PFSK-1 (cell line): ENCODE measurements around the gene BIVM.

ENCODE experiments used
- FOXP2 ChIP-seq: optimal IDR thresholded peaks from 2 replicates; pipeline ENCODE3; 2011; ENCODE audit warnings: borderline replicate concordance, control low read depth, inconsistent platforms; ENCODE audit not compliant: insufficient read depth; ENCODE audit errors: extremely low read length, extremely low read depth
- POLR2AphosphoS5 ChIP-seq: IDR thresholded peaks from 2 replicates; pipeline ENCODE4 v1.6.1; 2012; ENCODE audit warnings: low read depth, mild to moderate bottlenecking, control low read depth, low read length, moderate library complexity
- SIN3A ChIP-seq: IDR thresholded peaks from 2 replicates; pipeline ENCODE4 v1.6.1; 2012; ENCODE audit warnings: mild to moderate bottlenecking, low read length, moderate library complexity, borderline replicate concordance; ENCODE audit not compliant: insufficient read depth
- TAF1 ChIP-seq: IDR thresholded peaks from 2 replicates; pipeline ENCODE4 v1.6.1; 2012; ENCODE audit warnings: low read length, control low read depth, borderline replicate concordance; ENCODE audit not compliant: insufficient read depth
- TF ChIP-seq, protein P1 (sequence below), 2 experiments: IDR thresholded peaks; 2 replicates each; pipeline versions ENCODE4 v1.6.1 to v1.8.0; 2011 to 2012; ENCODE audit warnings: low read depth in 2 of 2, low read length in 2 of 2, control low read depth in 1 of 2, inconsistent platforms in 1 of 2, mild to moderate bottlenecking in 1 of 2, moderate library complexity in 1 of 2; ENCODE audit not compliant: insufficient read depth in 1 of 2

Gene BIVM

GRCh38 chr13:102872531-102872930 lies 73.6 kb downstream of the BIVM start:
- TF ChIP-seq TAF1 = no peak
- TF ChIP-seq FOXP2 = no peak
- TF ChIP-seq, protein P1, sequence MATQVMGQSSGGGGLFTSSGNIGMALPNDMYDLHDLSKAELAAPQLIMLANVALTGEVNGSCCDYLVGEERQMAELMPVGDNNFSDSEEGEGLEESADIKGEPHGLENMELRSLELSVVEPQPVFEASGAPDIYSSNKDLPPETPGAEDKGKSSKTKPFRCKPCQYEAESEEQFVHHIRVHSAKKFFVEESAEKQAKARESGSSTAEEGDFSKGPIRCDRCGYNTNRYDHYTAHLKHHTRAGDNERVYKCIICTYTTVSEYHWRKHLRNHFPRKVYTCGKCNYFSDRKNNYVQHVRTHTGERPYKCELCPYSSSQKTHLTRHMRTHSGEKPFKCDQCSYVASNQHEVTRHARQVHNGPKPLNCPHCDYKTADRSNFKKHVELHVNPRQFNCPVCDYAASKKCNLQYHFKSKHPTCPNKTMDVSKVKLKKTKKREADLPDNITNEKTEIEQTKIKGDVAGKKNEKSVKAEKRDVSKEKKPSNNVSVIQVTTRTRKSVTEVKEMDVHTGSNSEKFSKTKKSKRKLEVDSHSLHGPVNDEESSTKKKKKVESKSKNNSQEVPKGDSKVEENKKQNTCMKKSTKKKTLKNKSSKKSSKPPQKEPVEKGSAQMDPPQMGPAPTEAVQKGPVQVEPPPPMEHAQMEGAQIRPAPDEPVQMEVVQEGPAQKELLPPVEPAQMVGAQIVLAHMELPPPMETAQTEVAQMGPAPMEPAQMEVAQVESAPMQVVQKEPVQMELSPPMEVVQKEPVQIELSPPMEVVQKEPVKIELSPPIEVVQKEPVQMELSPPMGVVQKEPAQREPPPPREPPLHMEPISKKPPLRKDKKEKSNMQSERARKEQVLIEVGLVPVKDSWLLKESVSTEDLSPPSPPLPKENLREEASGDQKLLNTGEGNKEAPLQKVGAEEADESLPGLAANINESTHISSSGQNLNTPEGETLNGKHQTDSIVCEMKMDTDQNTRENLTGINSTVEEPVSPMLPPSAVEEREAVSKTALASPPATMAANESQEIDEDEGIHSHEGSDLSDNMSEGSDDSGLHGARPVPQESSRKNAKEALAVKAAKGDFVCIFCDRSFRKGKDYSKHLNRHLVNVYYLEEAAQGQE (IDR thresholded peaks at IDR 0.05; ENCODE audit: insufficient read depth in 1 of 2, low read depth in 2 of 2, low read length in 2 of 2) = no peak
- no peak for TF ChIP-seq POLR2AphosphoS5
- no peak for TF ChIP-seq SIN3A

DNA sequence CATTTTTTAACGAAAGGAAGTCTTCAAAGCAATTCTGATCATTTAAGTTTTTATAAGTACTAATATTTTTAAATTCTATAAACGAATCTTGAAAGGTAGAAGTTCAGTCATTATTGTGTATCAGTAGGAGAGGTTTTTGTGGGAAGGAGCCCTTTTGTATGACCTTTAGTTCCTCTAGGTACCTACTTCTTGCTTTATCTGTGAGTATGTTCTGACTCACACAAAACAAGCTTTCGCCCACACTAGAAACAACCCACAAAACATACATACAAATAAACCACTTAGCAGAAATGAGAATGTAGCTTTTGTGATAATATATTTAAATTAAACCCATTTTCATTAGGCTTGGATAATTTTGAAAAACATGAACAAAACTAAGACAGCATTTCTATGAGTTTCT lies 74.7 kb downstream of the BIVM start:
- no peak for TF ChIP-seq POLR2AphosphoS5
- no peak for TF ChIP-seq TAF1
- no peak for TF ChIP-seq SIN3A
- TF ChIP-seq FOXP2 = no peak
- TF ChIP-seq, protein P1 (IDR thresholded peaks at IDR 0.05; ENCODE audit: insufficient read depth in 1 of 2, low read depth in 2 of 2, low read length in 2 of 2) = no peak

- TF ChIP-seq TAF1 (no peak), SIN3A (no peak), POLR2AphosphoS5 (no peak), FOXP2 (no peak)
- TF ChIP-seq, protein P1 (IDR thresholded peaks at IDR 0.05; ENCODE audit: insufficient read depth in 1 of 2, low read depth in 2 of 2, low read length in 2 of 2) = no peak
Measured at GRCh38 chr13:102875256-102875655, 76.3 kb downstream of the BIVM start.

DNA sequence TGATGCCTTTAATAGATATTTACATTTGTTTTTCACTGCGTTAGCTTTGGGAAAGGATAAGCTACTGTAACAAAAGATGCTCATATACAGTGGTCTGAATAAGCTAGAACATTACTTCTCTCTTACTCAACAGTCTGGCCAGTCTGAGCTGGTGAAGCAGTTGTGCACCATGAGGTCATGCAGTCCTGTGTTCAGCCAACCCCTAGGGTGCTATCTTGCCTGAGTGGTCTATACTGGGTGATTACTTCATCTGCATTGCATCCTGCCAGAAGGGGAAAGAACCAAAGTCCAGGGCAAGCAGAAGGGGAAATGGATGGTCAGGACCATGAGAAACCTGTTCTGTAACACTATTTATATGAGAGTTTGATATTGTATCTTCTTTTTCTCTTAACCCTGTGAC lies 78.4 kb downstream of the BIVM start:
- TF ChIP-seq POLR2AphosphoS5 (no peak), FOXP2 (no peak), SIN3A (no peak), TAF1 (no peak)
- TF ChIP-seq, protein P1 (IDR thresholded peaks at IDR 0.05; ENCODE audit: insufficient read depth in 1 of 2, low read depth in 2 of 2, low read length in 2 of 2) = no peak

DNA sequence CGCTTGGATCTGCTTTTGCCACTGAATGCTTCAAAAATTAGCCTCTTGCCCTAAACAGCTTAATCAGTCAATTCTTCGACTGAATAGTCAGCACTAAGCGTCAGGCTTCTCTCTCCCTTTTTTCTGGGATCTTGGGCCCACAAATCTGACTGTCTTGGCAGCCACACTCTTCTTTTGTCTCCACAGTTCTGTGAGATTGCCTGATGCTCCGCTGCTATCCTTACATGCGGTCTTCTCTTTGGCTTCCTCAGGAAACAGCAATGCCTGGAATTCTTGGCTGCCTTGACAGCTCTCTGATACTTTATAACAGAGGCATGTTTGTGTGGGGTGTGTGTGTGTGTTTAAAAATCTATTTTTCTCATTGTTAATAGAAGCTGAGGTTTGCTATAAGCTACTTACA lies 79.6 kb downstream of the BIVM start:
- no peak for TF ChIP-seq FOXP2
- TF ChIP-seq, protein P1 (IDR thresholded peaks at IDR 0.05; ENCODE audit: insufficient read depth in 1 of 2, low read depth in 2 of 2, low read length in 2 of 2) = no peak
- no peak for TF ChIP-seq POLR2AphosphoS5
- TF ChIP-seq SIN3A = no peak
- TF ChIP-seq TAF1 = no peak
